ENCODE results near the gene SCT.

Gene SCT

GRCh38 chr11:645536-645935, 18.6 kb upstream of the SCT start:
- DNase-seq = no peak
- intact Hi-C loops (cut with DNase I) = no loop called here

GRCh38 chr11:643849-644738, 17.1 kb upstream of the SCT start:
- intact Hi-C loops (cut with DNase I) = no loop called here
- DNase-seq = no peak

- intact Hi-C loops (cut with DNase I) = no loop called here
- no peak for DNase-seq
These were observed 16.4 kb upstream of the SCT start for GRCh38 chr11:643366-643765.

- DNase-seq = no peak
- intact Hi-C loops (cut with DNase I) = no loop called here
These were observed 14.9 kb upstream of the SCT start for GRCh38 chr11:641806-642370.

GRCh38 chr11:640021-640706, 13.2 kb upstream of the SCT start:
- intact Hi-C loops (cut with DNase I) = no loop called here
- no peak for DNase-seq

GRCh38 chr11:639332-639955, 12.5 kb upstream of the SCT start:
- intact Hi-C loops (cut with DNase I) = no loop called here
- DNase-seq = no peak

GRCh38 chr11:638631-639331, 11.8 kb upstream of the SCT start:
- intact Hi-C loops (cut with DNase I) = no loop called here
- DNase-seq = no peak

- intact Hi-C loops (cut with DNase I) = no loop called here
- no peak for DNase-seq
These were observed 10.9 kb upstream of the SCT start for GRCh38 chr11:637593-638521.

GRCh38 chr11:637333-637592, 10.3 kb upstream of the SCT start:
- intact Hi-C loops (cut with DNase I) = no loop called here
- no peak for DNase-seq

- peak in 1 of 10 donors; percentile 35 for DNase-seq
- intact Hi-C loops (cut with DNase I) = no loop called here
These were observed 9.7 kb upstream of the SCT start, which contains the start of gene DRD4 for GRCh38 chr11:636511-637332. Gene DRD4 (plus strand): TSS chr11:637269. CDS start chr11:637305, 36 bp downstream.

GRCh38 chr11:635945-636510, 9.0 kb upstream of the SCT start:
- intact Hi-C loops (cut with DNase I) = no loop called here
- no peak for DNase-seq

- intact Hi-C loops (cut with DNase I) = no loop called here
These were observed 3.9 kb upstream of the SCT start for GRCh38 chr11:630871-631270.

GRCh38 chr11:629237-629583, 2.2 kb upstream of the SCT start:
- DNase-seq = no peak

More at GRCh38 chr11:630871-631270, 3.9 kb upstream of the SCT start:
- no peak for DNase-seq

GRCh38 chr11:628056-628455, 1.1 kb upstream of the SCT start:
- DNase-seq = no peak
- intact Hi-C loops (cut with DNase I) = no loop called here

More at GRCh38 chr11:629237-629583, 2.2 kb upstream of the SCT start:
- intact Hi-C loops (cut with DNase I) = no loop called here

GRCh38 chr11:627308-627576, 261 bp upstream of the SCT start:
- intact Hi-C loops (cut with DNase I) = no loop called here
- DNase-seq = no peak

- intact Hi-C loops (cut with DNase I) = no loop called here
- no peak for DNase-seq
These were observed 1.2 kb downstream of the SCT start for GRCh38 chr11:625636-626268.

- intact Hi-C loops (cut with DNase I) = no loop called here
- DNase-seq = no peak
These were observed 2.0 kb downstream of the SCT start, which contains the start of gene CDHR5 for GRCh38 chr11:624705-625635. Gene CDHR5 (minus strand): TSS chr11:624955. CDS start chr11:624902, 53 bp downstream.
